ENCODE measurements around the gene CTSL.

Gene CTSL

DNA sequence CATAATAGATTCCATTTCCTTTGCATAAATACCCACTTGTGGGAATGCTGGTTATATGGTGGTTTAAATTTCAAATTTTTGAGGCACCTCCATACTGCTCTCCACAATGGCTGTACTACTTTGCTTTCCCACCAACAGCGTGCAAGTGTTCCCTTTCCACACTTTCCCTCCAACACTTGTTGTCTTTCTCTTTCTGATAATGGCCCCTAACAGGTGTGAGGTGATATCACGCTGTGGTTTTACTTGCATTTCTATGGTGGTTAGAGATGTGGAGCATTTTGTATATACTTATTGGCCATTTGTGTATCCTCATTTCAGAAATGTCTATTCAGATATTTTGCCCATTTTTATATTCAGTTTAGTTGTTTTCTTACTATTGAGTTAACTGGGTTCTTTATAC lies 34.6 kb downstream of the CTSL start:
- DNase-seq (ENCODE audit: low read depth), result no peak

DNA sequence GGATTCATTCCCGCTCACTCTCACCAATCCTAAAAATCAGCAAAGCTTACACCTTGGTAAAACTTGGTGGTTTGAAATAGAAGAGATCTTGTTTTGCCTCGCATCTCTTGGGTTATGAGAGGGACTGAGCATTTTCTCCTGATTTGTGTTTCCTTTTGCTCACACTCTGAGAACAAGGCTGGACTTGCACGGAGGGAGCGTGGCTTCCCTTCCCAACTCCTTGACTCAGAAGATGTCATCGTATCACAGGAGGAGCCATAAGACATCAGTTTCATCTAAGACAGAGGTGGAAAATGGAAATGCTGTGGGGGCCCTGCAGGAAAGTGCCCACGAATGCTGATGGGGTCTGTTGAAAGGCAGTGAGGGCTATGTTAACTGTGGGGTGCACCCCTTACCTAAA lies 37.4 kb downstream of the CTSL start:
- no peak for DNase-seq (ENCODE audit: low read depth)

DNA sequence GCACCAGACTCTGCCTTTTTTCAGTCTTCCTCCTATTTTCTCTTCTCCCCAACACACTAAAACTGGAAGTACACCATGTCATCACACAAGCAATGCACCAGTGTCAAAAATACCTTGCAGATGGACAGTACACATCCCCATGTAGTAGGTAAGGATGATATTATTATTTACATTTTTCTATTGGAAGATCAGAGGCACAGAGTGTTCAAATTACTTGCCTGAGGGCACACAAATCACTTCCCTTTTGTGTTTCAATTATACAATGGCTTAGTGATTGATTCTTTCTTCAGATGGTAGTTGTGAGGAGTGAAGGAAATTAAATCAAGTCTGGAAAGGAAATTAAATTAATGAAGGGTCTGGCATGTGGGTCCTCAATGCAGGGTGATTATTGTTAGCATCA lies 39.6 kb downstream of the CTSL start:
- no peak for DNase-seq (ENCODE audit: low read depth)

DNA sequence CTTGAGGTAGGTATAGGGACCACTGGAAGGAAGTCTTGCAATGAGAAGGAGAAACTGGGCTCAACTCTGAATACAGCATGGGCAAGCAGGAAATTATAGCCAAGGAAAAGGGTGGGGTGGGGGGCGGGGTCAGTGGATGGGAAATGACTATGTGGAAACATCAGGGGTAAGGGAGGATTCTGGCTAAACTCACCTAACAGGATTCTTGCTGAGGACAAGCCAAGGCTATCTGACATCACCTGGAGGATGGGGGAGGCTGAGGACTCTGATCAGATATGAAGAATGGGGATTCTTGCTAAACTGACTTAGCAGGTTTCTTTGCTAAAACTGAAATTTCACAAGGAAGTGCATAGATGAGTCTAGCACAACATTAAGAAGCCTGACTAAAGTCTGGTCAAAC lies 40.8 kb downstream of the CTSL start:
- no peak for DNase-seq (ENCODE audit: low read depth)

DNA sequence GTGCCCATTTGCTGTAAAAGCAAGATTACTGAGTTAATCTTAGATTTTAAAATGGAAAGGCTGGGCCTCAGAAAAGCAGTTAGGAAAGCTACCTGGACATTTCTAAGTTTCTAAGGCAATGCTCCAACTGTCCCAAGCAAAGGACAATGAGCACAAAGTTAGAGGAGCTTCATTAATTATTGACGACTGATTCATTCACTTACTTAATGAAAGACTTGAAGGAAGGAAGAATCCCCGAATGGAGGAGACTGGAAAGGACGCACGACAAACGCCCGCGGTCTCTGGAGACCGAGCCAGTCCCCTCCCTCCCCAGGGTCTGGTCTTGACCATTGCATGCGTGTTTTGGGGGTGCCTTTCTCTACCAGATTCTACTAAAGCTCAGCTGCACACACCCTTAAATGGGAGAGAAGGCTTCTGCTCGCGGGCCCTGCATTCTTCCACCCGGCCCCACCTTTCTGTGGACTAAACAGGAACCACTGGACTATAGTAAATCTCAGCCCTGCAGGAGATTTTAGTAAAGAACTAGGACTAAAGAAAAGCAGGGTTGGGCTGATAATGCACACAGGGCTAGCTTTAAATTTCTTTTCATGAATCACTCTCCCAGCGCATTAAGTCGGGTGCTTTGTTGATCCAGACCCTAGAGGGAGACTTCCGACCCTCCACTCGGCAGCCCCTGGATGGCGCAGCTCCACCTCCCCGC lies 44.8 kb downstream of the CTSL start:
- DNase-seq (ENCODE audit: low read depth), result no peak

DNA sequence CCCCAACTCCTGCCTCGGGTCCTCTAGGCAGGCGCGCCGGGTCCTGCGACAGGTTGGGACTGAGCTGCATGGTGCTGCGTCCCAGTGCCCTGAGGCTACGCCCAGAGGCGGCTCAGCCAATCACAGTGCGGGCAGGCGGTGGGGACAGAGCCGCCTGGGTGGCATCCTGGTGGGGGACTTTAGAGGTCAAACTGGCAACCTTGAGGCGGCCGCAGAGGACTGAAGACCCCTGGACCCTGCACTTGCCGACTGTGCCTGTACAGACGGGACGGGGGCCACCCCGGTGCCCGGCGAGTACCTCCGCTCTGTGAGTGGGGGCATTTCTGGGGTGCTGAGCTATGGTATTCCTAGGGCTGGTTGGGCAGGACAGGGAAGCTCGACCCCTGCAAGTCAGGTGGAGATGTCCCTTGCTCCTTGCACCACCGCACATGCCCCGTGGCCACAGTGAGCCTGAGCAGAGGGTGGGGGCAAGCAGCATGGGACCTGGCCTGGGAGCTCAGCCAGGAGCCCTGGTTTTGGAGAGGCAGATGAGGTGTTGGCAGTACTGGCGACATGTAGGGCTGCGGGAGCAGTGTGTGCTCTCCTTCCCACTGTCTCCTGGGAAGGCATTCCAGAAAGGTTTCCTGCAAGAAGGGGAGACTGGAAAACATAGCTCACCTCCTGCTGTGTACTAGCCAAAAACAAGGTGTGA lies 45.5 kb downstream of the CTSL start:
- no peak for DNase-seq (ENCODE audit: low read depth)

DNA sequence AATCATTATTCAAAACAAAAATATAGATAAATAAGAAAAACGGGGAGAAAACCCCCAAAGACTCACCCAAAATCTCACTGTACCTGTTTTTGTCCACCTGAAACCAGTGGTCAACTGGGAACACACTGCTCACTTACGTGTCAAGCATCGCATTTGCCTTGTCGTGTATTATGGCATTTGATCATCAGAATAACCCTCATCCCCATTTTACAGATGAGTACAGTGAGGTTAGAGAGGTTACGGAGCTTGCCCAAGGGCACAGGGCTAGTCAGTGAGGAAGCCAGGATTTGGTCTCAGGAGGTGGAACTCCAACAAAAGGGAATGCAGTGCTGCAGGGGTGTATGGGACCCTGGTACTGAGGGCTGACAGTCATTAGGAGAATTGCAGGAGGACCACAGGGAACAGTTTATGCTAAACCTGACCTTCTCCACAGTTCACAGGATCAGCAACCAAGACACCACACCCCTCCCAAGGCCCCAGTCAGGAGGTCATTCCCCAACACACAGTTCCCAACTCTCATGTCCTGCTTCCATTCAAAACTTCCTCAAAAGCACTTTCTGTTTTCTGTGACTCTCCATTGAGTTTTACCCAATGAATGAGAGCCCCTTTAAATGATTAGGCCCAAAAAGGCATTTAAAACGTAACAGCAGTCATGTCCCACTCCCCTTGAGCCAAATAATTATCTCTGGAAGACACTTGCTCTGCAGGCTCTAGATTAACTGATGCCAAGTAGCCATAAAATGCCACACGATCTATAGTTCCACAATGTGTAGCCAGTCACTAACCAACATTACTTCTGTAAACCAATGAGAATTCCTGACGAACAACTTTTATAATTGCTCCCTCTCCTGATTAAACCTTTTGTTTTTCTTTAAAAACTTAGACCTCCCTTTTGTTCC lies 50.8 kb downstream of the CTSL start:
- DNase-seq (ENCODE audit: low read depth), result no peak

DNA sequence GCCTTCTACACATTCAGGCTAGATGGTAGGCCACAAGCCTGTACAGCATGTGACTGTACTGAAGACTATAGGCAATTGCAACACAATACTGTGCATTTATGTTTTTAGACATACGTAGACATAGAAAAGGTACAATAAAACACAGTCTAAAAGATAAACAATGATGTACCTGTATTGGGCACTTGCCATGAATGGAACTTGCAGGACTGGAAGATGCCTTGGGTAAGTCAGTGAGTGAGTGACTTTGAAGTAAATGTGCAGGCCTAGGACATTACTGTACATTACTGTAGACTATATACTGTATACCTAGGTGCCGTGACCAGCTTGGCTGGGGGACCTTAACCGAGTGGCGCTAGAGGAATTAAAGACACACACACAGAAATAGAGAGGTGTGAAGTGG lies 53.1 kb downstream of the CTSL start:
- no peak for DNase-seq (ENCODE audit: low read depth)
